H9 (cell line): Measurements from ENCODE around the gene ETHE1. TPM values are rescaled to one million over a fixed set of nuclear protein-coding genes. Genes with fewer than 3 reads are reported as not detected.

Experiments
- DNase-seq: peaks from one replicate; pipeline ENCODE4 v3.0.0-alpha.2; 2017
- H2AFZ ChIP-seq: one replicate; pipeline ENCODE4 v1.6.1; 2013; ENCODE audit warnings: mild to moderate bottlenecking, low read length, control low read depth, moderate library complexity
- H2AK5ac ChIP-seq: 2 replicates; pipeline ENCODE4 v1.6.1; 2013; ENCODE audit warnings: low read length, control low read depth, mixed read lengths; ENCODE audit not compliant: insufficient read length
- H2BK120ac ChIP-seq: one replicate; pipeline ENCODE4 v1.6.1; 2013; ENCODE audit warnings: low read depth, mild to moderate bottlenecking, low read length, control low read depth, inconsistent platforms; ENCODE audit not compliant: poor library complexity, severe bottlenecking
- H2BK12ac ChIP-seq: 2 replicates; pipeline ENCODE4 v1.6.1; 2013; ENCODE audit warnings: low read length, control low read depth, mixed read lengths, low read depth; ENCODE audit not compliant: insufficient read length
- H2BK15ac ChIP-seq: 2 replicates; pipeline ENCODE4 v1.6.1; 2013; ENCODE audit warnings: low read depth, low read length, control low read depth
- H2BK20ac ChIP-seq: one replicate; pipeline ENCODE4 v1.6.1; 2013; ENCODE audit warnings: low read depth, mild to moderate bottlenecking, low read length, control low read depth, inconsistent platforms; ENCODE audit not compliant: poor library complexity, severe bottlenecking
- H2BK5ac ChIP-seq: 2 replicates; pipeline ENCODE4 v1.6.1; 2013; ENCODE audit warnings: low read length, control low read depth, mixed read lengths; ENCODE audit not compliant: insufficient read length
- H3K14ac ChIP-seq: 2 replicates; pipeline ENCODE4 v1.6.1; 2013; ENCODE audit warnings: low read length, control low read depth; ENCODE audit not compliant: insufficient read depth
- H3K18ac ChIP-seq: 2 replicates; pipeline ENCODE4 v1.6.1; 2013; ENCODE audit warnings: low read depth, mild to moderate bottlenecking, mixed read lengths, low read length, control low read depth; ENCODE audit not compliant: insufficient read length
- H3K23ac ChIP-seq: 2 replicates; pipeline ENCODE4 v1.6.1; 2013; ENCODE audit warnings: low read length, control low read depth, mixed read lengths, low read depth; ENCODE audit not compliant: insufficient read length
- H3K23me2 ChIP-seq: 2 replicates; pipeline ENCODE4 v1.6.1; 2013; ENCODE audit warnings: low read depth, mild to moderate bottlenecking, mixed read lengths, low read length, control low read depth; ENCODE audit not compliant: insufficient read length, poor library complexity, severe bottlenecking
- H3K27ac ChIP-seq: 2 replicates; pipeline ENCODE4 v1.5.1; 2013; ENCODE audit warnings: low read length, control low read depth, mixed read lengths, low read depth; ENCODE audit not compliant: insufficient read length
- H3K27me3 ChIP-seq: 2 replicates; pipeline ENCODE4 v1.6.1; 2013; ENCODE audit warnings: low read length, control low read depth, inconsistent platforms; ENCODE audit not compliant: insufficient read depth
- H3K4ac ChIP-seq: 2 replicates; pipeline ENCODE4 v1.6.1; 2013; ENCODE audit warnings: low read depth, mild to moderate bottlenecking, control low read depth, inconsistent platforms, low read length, moderate library complexity
- H3K4me1 ChIP-seq: 2 replicates; pipeline ENCODE4 v1.6.1; 2013; ENCODE audit warnings: low read length, control low read depth, inconsistent platforms; ENCODE audit not compliant: insufficient read depth
- H3K4me2 ChIP-seq: 2 replicates; pipeline ENCODE4 v1.6.1; 2013; ENCODE audit warnings: low read length, control low read depth, mixed read lengths; ENCODE audit not compliant: insufficient read length, insufficient read depth
- H3K56ac ChIP-seq: 2 replicates; pipeline ENCODE4 v1.6.1; 2013; ENCODE audit warnings: low read depth, mild to moderate bottlenecking, mixed read lengths, low read length, control low read depth; ENCODE audit not compliant: insufficient read length
- H3K79me1 ChIP-seq: 2 replicates; pipeline ENCODE4 v1.6.1; 2013; ENCODE audit warnings: low read depth, mild to moderate bottlenecking, moderate library complexity, low read length, control low read depth, inconsistent platforms; ENCODE audit not compliant: insufficient read depth, poor library complexity, severe bottlenecking
- H3K79me2 ChIP-seq: 2 replicates; pipeline ENCODE4 v1.6.1; 2013; ENCODE audit warnings: low read length, control low read depth, inconsistent platforms; ENCODE audit not compliant: insufficient read depth
- H3K9ac ChIP-seq: 2 replicates; pipeline ENCODE4 v1.6.1; 2013; ENCODE audit warnings: low read length, control low read depth, mixed read lengths; ENCODE audit not compliant: insufficient read length; ENCODE audit errors: extremely low read depth
- H3K9me3 ChIP-seq: one replicate; pipeline ENCODE4 v1.6.1; 2013; ENCODE audit warnings: low read depth, low read length, inconsistent platforms; ENCODE audit not compliant: control insufficient read depth
- H3T11ph ChIP-seq: one replicate; pipeline ENCODE4 v1.6.1; 2013; ENCODE audit warnings: mild to moderate bottlenecking, low read length, control low read depth, inconsistent platforms
- H4K20me1 ChIP-seq: one replicate; pipeline ENCODE4 v1.6.1; 2013; ENCODE audit not compliant: control insufficient read depth, insufficient read length, insufficient read depth
- H4K5ac ChIP-seq: 2 replicates; pipeline ENCODE4 v1.6.1; 2013; ENCODE audit warnings: low read depth, mild to moderate bottlenecking, mixed read lengths, low read length, control low read depth; ENCODE audit not compliant: insufficient read length
- H4K8ac ChIP-seq: replicated peaks from 2 replicates; pipeline ENCODE4 v1.6.1; 2013; ENCODE audit warnings: low read length, control low read depth, mixed read lengths, low read depth; ENCODE audit not compliant: insufficient read length
- H4K91ac ChIP-seq: 2 replicates; pipeline ENCODE4 v1.6.1; 2013; ENCODE audit warnings: low read depth, mild to moderate bottlenecking, moderate library complexity, mixed read lengths, low read length, control low read depth; ENCODE audit not compliant: insufficient read length
- H3K27ac Mint-ChIP-seq, 3 experiments: 2 replicates in 2 of 3; 3 replicates in 1 of 3; pipeline ENCODE4 v1.8.0; 2020 to 2021; ENCODE audit warnings: mixed read lengths in 3 of 3, mild to moderate bottlenecking in 1 of 3, moderate library complexity in 1 of 3
- H3K27me3 Mint-ChIP-seq: 2 replicates; pipeline ENCODE4 v1.8.0; 2021; ENCODE audit warnings: low read depth, mild to moderate bottlenecking, moderate library complexity, mixed read lengths
- H3K36me3 Mint-ChIP-seq, 3 experiments: 2 replicates in 2 of 3; 3 replicates in 1 of 3; pipeline ENCODE4 v1.8.0; 2020 to 2021; ENCODE audit warnings: low read depth in 3 of 3, mixed read lengths in 3 of 3; ENCODE audit not compliant: insufficient read depth in 1 of 3
- H3K4me1 Mint-ChIP-seq, 2 experiments: 2 replicates each; pipeline ENCODE4 v1.8.0; 2020; ENCODE audit warnings: mixed read lengths in 2 of 2
- H3K4me3 Mint-ChIP-seq, 2 experiments: 2 replicates in 1 of 2; 3 replicates in 1 of 2; pipeline ENCODE4 v1.8.0; 2020 to 2021; ENCODE audit warnings: mild to moderate bottlenecking in 2 of 2, mixed read lengths in 2 of 2, moderate library complexity in 1 of 2
- H3K9me3 Mint-ChIP-seq, 2 experiments: 2 replicates in 1 of 2; 3 replicates in 1 of 2; pipeline ENCODE4 v1.8.0; 2020; ENCODE audit warnings: mild to moderate bottlenecking in 2 of 2, mixed read lengths in 2 of 2, moderate library complexity in 1 of 2
- CTCF ChIP-seq: fragments of 200-600 bp; sonication (generic); conservative IDR thresholded peaks from 3 replicates; pipeline ENCODE4 v1.8.0; 2021; ENCODE audit warnings: antibody characterized with exemption, mild to moderate bottlenecking
- WGBS: extraction: QIAGEN DNeasy Blood & Tissue Kit; methylation state at CpG from one replicate; pipeline ENCODE4 v1.1.7; 2013; ENCODE audit warnings: missing lambda C conversion rate, low lambda C conversion rate, mixed read lengths; ENCODE audit not compliant: insufficient read length; ENCODE audit errors: extremely low coverage; 5-methylcytosine and 5-hydroxymethylcytosine counted together
- total RNA-seq: library from RNA; stranded (reverse); gene quantifications from 2 replicates; pipeline ENCODE4 v1.2.1, GENCODE V29; 2021

ETHE1 gene
- total RNA-seq, 1 experiment from 2014 or later = 18.8 TPM

DNA sequence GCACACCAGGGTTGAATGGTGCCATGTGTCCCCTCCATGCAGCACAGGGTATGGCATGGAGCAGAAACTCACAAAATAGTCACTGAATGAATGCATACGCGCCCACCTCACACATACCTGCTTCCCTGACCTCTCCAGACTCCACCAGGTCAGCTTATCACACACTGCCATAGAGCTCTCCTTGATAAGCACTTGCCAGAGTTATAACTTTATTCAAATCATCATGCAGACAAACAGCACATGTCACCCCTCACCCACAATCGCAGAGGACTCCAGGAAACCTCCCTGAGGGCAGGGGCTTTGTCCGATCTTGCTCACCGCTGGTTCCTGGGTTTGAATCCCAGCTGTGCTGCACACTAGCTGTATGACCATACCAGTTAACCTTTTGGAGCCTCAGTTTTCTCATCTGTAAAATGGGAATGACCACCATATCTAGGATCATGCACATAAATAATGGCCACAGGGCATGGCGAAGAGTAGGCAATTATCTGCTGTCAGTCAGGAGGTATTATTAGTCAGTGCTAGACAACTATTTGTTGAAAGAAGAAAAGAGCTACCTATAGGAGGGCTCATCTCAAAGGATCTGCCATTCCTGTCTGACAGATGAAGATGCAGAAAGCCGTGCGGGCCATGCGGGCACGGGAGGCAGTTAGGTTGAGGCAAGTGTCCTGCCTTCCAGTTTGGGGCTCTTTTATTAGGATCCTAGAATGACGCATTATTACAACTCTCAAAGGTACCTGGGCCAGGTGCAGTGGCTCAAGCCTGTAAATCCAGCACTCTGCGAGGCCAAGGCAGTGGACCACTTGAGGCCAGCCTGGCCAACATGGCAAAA lies 34.4 kb upstream of the ETHE1 start:
- Histone ChIP-seq H2BK15ac (no peak overlapping the region), H3K4me2 (no peak overlapping the region), H3K14ac (no peak overlapping the region), H2BK20ac (no peak overlapping the region), H2AK5ac (no peak overlapping the region), H2AFZ (no peak overlapping the region), H3K18ac (no peak overlapping the region), H3K27ac (no peak overlapping the region), H3K23me2 (no peaks in the 10 kb centered on the region), H3K56ac (no peak overlapping the region), H3K23ac (no peak overlapping the region), H4K8ac (no peak overlapping the region), H3K4ac (no peak overlapping the region), H3K4me1 (no peaks in the 10 kb centered on the region), H3K27me3 (no peaks in the 10 kb centered on the region), H2BK12ac (no peak overlapping the region), H3K79me2 (no peaks in the 10 kb centered on the region), H4K20me1 (no peaks in the 10 kb centered on the region), H3K79me1 (no peaks in the 10 kb centered on the region), H4K5ac (no peak overlapping the region), H4K91ac (no peak overlapping the region), H2BK5ac (no peak overlapping the region), H3T11ph (no peak overlapping the region), H3K9me3 (no peaks in the 10 kb centered on the region), H2BK120ac (no peak overlapping the region), H3K9ac (no peak overlapping the region)
- Mint-ChIP-seq H3K36me3 (peaks cover 6 to 35% (median 23%) of the 10 kb centered on the region in 3 experiments; a peak in 6 of 7 replicates), H3K4me3 (no peak overlapping the region), H3K9me3 (no peaks in the 10 kb centered on the region), H3K4me1 (no peaks in the 10 kb centered on the region), H3K27ac (peak overlapping the region in 2 of 3 experiments; percentile 5 to 74; a peak in 4 of 7 replicates), H3K27me3 (no peaks in the 10 kb centered on the region; the same call in 1 of the 2 replicates)
- no peak for DNase-seq
- no peak for TF ChIP-seq CTCF
- WGBS = no CpG with 5 or more reads among the region's 12 CpGs
